ENCODE measurements around the gene ZNF286A.
"Not testable (repeated sequence)": the region's sequence is repeated elsewhere in the genome, so short reads cannot be mapped to it uniquely, and the experiment has no call there.

The ZNF286A gene

GRCh38 chr17:15716601-15717563 lies 17.3 kb downstream of the ZNF286A start:
- H3K4me3 ChIP-seq (ENCODE audit: low read length); H3K27me3 ChIP-seq (ENCODE audit: insufficient read depth, low read length); H3K4me1 ChIP-seq (ENCODE audit: insufficient read depth, low read length); H2AFZ ChIP-seq (ENCODE audit: low read depth, low read length): not testable (repeated sequence)
- H3K36me3 ChIP-seq (ENCODE audit: insufficient read depth, low read length), result peaks cover 25% of the 10 kb centered on the region
- H3K9me3 ChIP-seq (ENCODE audit: low read length), result peaks cover 21% of the 10 kb centered on the region

GRCh38 chr17:15730535-15730934 lies 31.0 kb downstream of the ZNF286A start:
- H3K36me3 ChIP-seq (ENCODE audit: insufficient read depth, low read length); H3K27me3 ChIP-seq (ENCODE audit: insufficient read depth, low read length); H3K4me3 ChIP-seq (ENCODE audit: low read length); H2AFZ ChIP-seq (ENCODE audit: low read depth, low read length); H3K9me3 ChIP-seq (ENCODE audit: low read length); H3K4me1 ChIP-seq (ENCODE audit: insufficient read depth, low read length): not testable (repeated sequence)

DNA sequence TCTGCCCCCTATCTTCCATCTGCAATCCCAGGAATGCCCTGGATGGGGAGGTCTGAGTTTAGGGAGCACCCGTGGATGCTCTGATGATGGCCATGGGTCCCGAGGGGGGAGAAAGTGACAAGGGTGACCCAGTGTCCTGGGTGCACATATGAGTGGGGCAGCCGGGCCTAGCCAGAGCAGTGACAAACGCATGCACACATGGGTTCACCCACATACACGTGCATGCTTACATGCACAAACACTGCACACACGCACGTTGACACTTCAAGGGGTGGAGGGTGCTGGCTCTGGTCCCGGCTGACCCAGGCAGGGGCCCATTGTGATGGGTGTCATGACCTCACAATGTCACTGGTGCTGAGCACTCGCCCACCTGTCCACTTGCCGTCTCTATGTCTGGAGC lies 32.3 kb downstream of the ZNF286A start, which contains the start of gene TBC1D26:
Gene TBC1D26, plus strand, starts transcription at position 384 of the 400 bp plus-strand sequence. CDS start 3,066 bp downstream, outside the sequence.
- H3K36me3 ChIP-seq (ENCODE audit: insufficient read depth, low read length); H3K4me3 ChIP-seq (ENCODE audit: low read length); H3K27me3 ChIP-seq (ENCODE audit: insufficient read depth, low read length); H3K4me1 ChIP-seq (ENCODE audit: insufficient read depth, low read length); H3K9me3 ChIP-seq (ENCODE audit: low read length); H2AFZ ChIP-seq (ENCODE audit: low read depth, low read length): not testable (repeated sequence)

- H3K4me1 ChIP-seq (ENCODE audit: insufficient read depth, low read length); H2AFZ ChIP-seq (ENCODE audit: low read depth, low read length); H3K27me3 ChIP-seq (ENCODE audit: insufficient read depth, low read length); H3K4me3 ChIP-seq (ENCODE audit: low read length); H3K9me3 ChIP-seq (ENCODE audit: low read length); H3K36me3 ChIP-seq (ENCODE audit: insufficient read depth, low read length): not testable (repeated sequence)
These were observed 33.7 kb downstream of the ZNF286A start for GRCh38 chr17:15733174-15733789.

GRCh38 chr17:15736578-15736977 lies 37.0 kb downstream of the ZNF286A start:
- not testable (repeated sequence) for H3K9me3 ChIP-seq (ENCODE audit: low read length); H3K4me1 ChIP-seq (ENCODE audit: insufficient read depth, low read length); H2AFZ ChIP-seq (ENCODE audit: low read depth, low read length); H3K27me3 ChIP-seq (ENCODE audit: insufficient read depth, low read length); H3K36me3 ChIP-seq (ENCODE audit: insufficient read depth, low read length); H3K4me3 ChIP-seq (ENCODE audit: low read length)

DNA sequence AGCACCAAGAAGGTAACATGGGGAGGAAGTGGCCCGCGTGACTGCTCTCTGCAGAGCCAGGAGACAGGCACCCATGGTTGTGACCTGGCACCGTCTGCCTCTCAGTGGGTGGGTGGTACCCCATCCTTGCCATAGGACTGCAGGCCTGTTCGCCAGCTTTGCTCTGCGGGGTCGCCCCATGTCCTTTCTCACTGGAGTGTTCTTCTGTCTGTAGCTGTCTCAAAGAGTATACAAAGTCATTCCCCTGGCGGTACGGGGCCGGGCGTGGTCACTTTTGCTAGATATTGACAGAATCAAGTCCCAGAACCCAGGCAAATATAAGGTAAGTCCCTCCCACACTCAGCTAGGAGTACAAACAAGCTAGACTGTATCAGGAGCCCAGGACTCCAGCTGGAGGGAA lies 38.5 kb downstream of the ZNF286A start:
- H3K27me3 ChIP-seq (ENCODE audit: insufficient read depth, low read length), result no peaks in the 10 kb centered on the region
- H3K4me3 ChIP-seq (ENCODE audit: low read length), result no peak overlapping the region
- no peaks in the 10 kb centered on the region for H3K36me3 ChIP-seq (ENCODE audit: insufficient read depth, low read length)
- H3K4me1 ChIP-seq (ENCODE audit: insufficient read depth, low read length), result no peaks in the 10 kb centered on the region
- H2AFZ ChIP-seq (ENCODE audit: low read depth, low read length), result no peak overlapping the region
- H3K9me3 ChIP-seq (ENCODE audit: low read length), result peaks cover 1% of the 10 kb centered on the region

- H2AFZ ChIP-seq (ENCODE audit: low read depth, low read length); H3K36me3 ChIP-seq (ENCODE audit: insufficient read depth, low read length); H3K4me3 ChIP-seq (ENCODE audit: low read length); H3K4me1 ChIP-seq (ENCODE audit: insufficient read depth, low read length); H3K9me3 ChIP-seq (ENCODE audit: low read length); H3K27me3 ChIP-seq (ENCODE audit: insufficient read depth, low read length): not testable (repeated sequence)
These were observed 39.7 kb downstream of the ZNF286A start for GRCh38 chr17:15739259-15739658.

DNA sequence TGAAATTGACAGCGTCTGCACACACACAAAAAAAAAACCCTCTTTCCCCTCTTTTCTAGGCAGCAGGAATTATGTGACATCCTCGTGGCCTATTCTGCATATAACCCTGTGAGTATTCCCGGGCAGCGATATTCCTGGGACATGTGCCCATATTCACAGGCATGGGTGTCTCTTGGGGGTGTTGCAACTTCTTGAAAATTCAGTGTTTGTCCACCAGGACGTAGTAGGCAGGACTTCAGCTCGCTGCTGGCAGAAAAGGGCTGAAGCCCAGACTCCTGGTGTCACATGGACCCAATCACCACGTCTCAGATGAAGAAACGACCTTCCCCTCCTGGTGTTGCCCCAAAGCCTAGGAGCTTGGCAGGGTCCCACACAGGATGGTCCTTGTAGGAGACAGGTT lies 40.5 kb downstream of the ZNF286A start:
- H3K4me3 ChIP-seq (ENCODE audit: low read length); H2AFZ ChIP-seq (ENCODE audit: low read depth, low read length); H3K4me1 ChIP-seq (ENCODE audit: insufficient read depth, low read length); H3K27me3 ChIP-seq (ENCODE audit: insufficient read depth, low read length); H3K36me3 ChIP-seq (ENCODE audit: insufficient read depth, low read length); H3K9me3 ChIP-seq (ENCODE audit: low read length): not testable (repeated sequence)

DNA sequence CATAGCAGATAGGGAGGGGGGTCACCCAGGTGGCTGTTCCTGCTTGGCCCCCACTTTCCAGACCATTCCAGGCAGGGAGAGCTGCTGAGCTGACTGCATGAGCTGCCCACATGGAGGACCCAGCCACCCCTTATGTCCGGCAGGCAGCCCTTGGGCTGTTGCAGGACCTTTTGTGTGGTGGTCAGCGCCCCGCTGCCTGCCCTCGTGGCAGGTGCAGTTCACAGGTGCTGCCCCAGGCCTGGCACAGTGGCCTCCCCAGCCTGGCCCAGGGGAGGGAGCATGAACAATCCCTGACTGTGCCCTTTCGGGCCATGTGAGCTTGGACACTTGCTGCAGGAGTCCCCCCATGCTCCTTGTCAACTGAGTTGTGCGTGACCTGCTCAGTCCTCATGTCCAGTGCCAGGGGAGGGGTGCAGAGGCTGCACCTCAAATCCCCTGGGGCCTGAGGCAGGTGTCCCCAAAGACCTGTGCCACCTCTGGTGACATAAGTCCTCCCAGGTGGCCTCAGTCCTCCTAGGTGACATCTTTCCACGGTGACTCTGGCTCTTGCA lies 41.1 kb downstream of the ZNF286A start:
- Histone ChIP-seq H3K4me3 (ENCODE audit: low read length) (no peak overlapping the region), H2AFZ (ENCODE audit: low read depth, low read length) (no peak overlapping the region), H3K9me3 (ENCODE audit: low read length) (no peaks in the 10 kb centered on the region), H3K27me3 (ENCODE audit: insufficient read depth, low read length) (no peaks in the 10 kb centered on the region), H3K36me3 (ENCODE audit: insufficient read depth, low read length) (no peaks in the 10 kb centered on the region), H3K4me1 (ENCODE audit: insufficient read depth, low read length) (peaks cover 6% of the 10 kb centered on the region)

DNA sequence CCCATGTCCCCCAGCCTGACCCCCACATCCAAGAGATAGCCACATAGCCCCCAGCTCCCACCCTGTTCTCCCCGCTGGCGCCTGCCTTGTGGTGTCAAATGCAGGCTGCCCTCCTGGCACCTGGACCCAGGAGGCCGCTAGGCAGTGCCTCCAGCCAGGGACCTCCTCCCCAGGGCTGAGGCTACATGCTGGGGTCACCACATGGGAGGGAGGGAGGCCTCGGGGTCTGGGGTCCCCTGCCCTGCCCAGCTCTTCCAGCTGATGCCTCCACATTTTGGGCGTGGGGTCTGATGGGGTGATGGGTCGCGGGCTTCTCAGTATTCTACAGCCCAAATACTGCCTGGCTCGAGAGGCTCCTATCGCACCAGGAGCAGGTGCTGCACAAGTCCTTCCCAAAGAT lies 42.1 kb downstream of the ZNF286A start:
- H3K36me3 ChIP-seq (ENCODE audit: insufficient read depth, low read length), result no peaks in the 10 kb centered on the region
- H2AFZ ChIP-seq (ENCODE audit: low read depth, low read length), result no peak overlapping the region
- H3K9me3 ChIP-seq (ENCODE audit: low read length), result no peaks in the 10 kb centered on the region
- H3K27me3 ChIP-seq (ENCODE audit: insufficient read depth, low read length), result no peaks in the 10 kb centered on the region
- peaks cover 6% of the 10 kb centered on the region for H3K4me1 ChIP-seq (ENCODE audit: insufficient read depth, low read length)
- H3K4me3 ChIP-seq (ENCODE audit: low read length), result no peak overlapping the region

DNA sequence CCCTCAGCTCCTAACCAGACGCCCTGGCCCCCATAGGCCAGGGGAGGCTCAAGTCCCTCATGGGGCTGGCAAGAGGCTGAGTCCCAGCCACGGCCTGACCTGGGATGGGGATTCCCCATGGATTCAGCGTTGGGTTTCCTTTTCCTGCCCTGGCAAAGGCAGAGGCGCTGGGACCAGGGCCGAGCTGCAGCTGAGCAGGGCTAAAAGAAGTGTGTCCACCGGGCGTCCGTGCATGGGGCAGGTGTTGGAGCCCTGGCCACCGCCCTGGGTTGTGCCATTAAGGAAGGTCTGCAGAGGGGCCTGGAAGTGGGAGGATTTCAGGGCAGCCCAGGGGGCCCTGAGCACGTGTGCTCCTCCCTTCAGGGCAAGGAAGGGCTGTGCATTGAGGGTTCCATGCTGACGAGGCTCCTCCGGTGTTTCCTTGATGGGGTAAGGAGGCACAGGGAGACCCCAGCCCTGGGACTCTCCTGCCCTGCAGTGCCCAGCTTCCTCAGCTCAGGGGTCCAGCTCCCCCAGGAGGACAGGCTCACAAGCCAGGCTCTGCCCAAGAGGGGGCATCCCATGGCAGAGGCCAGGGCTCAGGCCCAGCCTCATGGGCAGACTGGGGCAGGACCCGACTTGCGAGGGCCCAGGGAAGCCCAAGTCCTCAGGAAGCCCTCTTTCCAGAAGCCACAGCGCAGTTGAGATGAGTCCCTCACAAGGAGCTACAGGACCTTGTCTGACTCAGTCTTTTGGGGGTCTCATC lies 42.7 kb downstream of the ZNF286A start:
- Histone ChIP-seq H2AFZ (ENCODE audit: low read depth, low read length) (no peak overlapping the region), H3K36me3 (ENCODE audit: insufficient read depth, low read length) (no peaks in the 10 kb centered on the region), H3K4me3 (ENCODE audit: low read length) (no peak overlapping the region), H3K27me3 (ENCODE audit: insufficient read depth, low read length) (no peaks in the 10 kb centered on the region), H3K9me3 (ENCODE audit: low read length) (no peaks in the 10 kb centered on the region), H3K4me1 (ENCODE audit: insufficient read depth, low read length) (peaks cover 6% of the 10 kb centered on the region)

- Histone ChIP-seq H3K4me1 (ENCODE audit: insufficient read depth, low read length) (peaks cover 6% of the 10 kb centered on the region), H3K4me3 (ENCODE audit: low read length) (no peak overlapping the region), H2AFZ (ENCODE audit: low read depth, low read length) (no peak overlapping the region), H3K27me3 (ENCODE audit: insufficient read depth, low read length) (no peaks in the 10 kb centered on the region), H3K9me3 (ENCODE audit: low read length) (no peaks in the 10 kb centered on the region), H3K36me3 (ENCODE audit: insufficient read depth, low read length) (no peaks in the 10 kb centered on the region)
These were observed 43.4 kb downstream of the ZNF286A start for GRCh38 chr17:15742921-15743320.

All from neuron (in vitro differentiated cells).